ENCODE results near the gene CFAP210.

- TF ChIP-seq CTCF (IDR thresholded peaks at IDR 0.05) (no peak), POLR2A (IDR thresholded peaks at IDR 0.05) (no peak)
Observed at GRCh38 chr2:169673106-169673505, 21.1 kb downstream of the CFAP210 start.

Measured in breast epithelium (tissue), 3 donors.